ENCODE data around the gene LRRC7.

The LRRC7 gene

DNA sequence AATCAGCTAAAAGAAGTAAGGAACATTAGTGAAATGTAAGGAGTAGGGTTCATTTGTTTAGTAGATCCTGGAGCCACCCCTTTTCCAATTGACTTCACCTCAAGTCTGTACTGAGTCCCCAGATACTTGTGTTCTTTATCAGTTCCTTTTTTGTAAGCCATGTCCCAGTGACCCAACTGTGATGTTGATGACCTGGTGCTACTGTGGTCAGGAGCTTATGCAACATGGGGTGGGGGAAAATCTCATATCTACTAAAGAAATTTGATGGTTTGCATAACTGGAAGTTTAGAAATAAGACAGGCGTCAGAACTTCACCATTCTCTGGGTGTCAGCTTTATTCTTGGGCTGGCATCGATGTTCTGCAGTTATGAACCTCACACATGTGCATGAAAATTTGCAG is 120.5 kb downstream of the LRRC7 start:
- H3K4me3 ChIP-seq (ENCODE audit: low read length) = no peak overlapping the region
- DNase-seq (ENCODE audit: low read depth) = no peak
- TF ChIP-seq, protein P1, sequence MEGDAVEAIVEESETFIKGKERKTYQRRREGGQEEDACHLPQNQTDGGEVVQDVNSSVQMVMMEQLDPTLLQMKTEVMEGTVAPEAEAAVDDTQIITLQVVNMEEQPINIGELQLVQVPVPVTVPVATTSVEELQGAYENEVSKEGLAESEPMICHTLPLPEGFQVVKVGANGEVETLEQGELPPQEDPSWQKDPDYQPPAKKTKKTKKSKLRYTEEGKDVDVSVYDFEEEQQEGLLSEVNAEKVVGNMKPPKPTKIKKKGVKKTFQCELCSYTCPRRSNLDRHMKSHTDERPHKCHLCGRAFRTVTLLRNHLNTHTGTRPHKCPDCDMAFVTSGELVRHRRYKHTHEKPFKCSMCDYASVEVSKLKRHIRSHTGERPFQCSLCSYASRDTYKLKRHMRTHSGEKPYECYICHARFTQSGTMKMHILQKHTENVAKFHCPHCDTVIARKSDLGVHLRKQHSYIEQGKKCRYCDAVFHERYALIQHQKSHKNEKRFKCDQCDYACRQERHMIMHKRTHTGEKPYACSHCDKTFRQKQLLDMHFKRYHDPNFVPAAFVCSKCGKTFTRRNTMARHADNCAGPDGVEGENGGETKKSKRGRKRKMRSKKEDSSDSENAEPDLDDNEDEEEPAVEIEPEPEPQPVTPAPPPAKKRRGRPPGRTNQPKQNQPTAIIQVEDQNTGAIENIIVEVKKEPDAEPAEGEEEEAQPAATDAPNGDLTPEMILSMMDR (conservative IDR thresholded peaks at IDR 0.05; ENCODE audit: low read length) = no peak

DNA sequence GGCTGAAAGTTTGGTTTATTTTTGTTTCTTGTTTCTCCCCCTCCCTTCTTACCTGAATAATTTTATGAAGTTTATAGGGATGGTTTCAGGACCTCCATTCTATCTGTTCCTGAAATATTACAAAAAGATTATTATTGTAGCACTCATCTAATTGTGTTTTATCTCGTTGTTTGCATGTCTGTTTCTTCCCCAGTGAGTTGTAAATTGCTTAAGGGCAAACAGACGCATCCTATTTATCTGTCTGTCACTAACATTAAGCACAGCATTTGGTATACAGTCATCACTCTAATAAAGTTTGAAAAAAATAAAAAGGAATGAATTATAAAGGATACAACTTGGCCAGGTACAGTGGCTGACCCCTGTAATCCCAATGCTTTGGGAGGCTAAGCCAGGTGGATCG is 123.5 kb downstream of the LRRC7 start:
- TF ChIP-seq, protein P1 (conservative IDR thresholded peaks at IDR 0.05; ENCODE audit: low read length) = no peak
- no peak for DNase-seq (ENCODE audit: low read depth)
- H3K4me3 ChIP-seq (ENCODE audit: low read length) = no peak overlapping the region

DNA sequence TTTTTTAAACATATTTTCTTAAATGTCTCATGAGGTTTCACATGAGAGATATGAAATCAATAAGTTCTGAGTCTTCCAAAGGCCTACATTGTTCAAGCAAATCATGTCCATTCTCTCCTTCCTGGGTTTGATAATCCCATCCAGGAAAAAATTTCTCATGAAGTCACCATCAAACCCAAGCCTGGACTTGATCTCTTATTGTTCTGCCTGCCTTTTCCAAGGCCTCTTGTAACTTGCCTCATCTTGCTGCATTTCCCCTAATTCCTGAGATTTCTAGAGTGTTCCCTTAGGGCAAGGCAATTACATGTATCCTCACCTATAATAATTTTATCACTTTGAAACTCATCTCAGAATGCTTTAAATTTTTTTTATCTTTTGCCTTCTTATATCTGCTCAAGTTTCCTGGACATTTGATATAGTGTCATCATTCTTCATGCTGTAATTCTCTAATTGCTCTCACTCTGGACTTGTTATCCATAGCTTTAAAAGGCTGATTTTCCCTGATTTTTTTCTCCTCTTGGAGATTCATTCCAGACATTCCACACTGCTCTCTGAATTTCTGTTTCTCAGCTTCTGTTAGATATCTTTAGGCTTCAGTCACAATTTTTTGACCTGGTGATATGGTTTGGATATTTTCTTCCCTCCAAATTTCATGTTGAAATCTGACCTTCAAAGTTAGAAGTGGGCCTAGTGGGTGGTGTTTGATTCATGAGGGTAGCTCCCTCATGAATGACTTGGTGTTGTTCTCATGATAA is 126.4 kb downstream of the LRRC7 start:
- no peak overlapping the region for H3K4me3 ChIP-seq (ENCODE audit: low read length)
- TF ChIP-seq, protein P1 (conservative IDR thresholded peaks at IDR 0.05; ENCODE audit: low read length) = no peak
- no peak for DNase-seq (ENCODE audit: low read depth)

DNA sequence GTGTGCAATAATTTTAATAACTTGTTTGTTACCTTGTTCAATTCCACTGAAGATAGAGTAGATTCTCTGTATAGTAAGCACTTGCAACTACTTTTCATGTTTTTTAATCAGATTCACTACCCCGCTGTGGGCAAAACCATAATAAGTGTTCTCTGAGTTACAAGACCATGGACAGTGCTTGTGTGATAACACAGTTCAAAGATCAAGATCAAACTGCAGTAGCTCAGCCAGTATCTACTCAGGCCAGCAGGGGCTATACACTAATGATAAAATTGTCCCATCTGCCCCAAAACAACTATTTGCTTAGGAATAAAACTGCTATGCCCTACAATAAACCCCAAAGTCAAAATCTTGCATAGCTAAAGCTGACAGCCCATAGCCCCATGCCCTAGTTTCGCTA is 129.6 kb downstream of the LRRC7 start:
- no peak for DNase-seq (ENCODE audit: low read depth)
- H3K4me3 ChIP-seq (ENCODE audit: low read length) = no peak overlapping the region
- TF ChIP-seq, protein P1 (conservative IDR thresholded peaks at IDR 0.05; ENCODE audit: low read length) = no peak

DNA sequence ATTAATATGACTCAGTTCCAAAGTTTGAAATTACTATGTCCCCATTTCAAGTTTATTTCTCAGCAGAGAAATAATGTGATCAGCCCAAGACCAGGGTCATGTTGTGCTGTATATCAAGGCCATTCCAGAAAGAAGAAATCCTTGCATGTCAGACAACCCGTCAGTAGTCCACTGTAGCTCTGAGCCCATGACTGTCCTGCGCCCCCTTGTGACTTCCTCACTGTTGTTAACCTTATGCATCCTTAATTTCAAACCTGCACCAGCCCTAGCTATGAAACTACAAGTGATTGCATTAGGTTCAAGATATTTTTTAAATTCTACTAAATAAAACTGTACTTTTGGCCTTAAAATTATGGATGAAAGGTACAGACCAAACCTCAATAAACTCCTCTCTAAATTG is 133.0 kb downstream of the LRRC7 start:
- H3K4me3 ChIP-seq (ENCODE audit: low read length) = no peak overlapping the region
- DNase-seq (ENCODE audit: low read depth) = peak; percentile 9
- TF ChIP-seq, protein P1 (conservative IDR thresholded peaks at IDR 0.05; ENCODE audit: low read length) = peak; percentile 51

DNA sequence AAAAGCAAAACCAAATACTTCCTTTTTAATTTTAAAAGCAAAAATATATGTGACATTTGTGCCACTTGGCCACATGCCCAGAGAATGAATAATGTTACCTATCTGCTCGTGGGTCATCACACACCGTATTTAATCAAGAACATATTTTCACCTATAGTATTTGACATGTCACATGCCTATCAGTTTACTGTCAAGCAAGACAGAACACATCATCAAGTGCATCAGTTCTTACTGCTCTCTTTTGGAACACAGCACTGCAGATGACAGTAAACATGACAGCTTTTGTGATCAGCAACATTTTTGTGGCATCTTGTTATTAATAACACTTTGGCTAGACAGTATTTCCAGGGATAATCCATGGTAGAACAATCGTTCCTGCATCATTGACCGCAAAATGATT is 134.4 kb downstream of the LRRC7 start:
- no peak for DNase-seq (ENCODE audit: low read depth)
- H3K4me3 ChIP-seq (ENCODE audit: low read length) = no peak overlapping the region

DNA sequence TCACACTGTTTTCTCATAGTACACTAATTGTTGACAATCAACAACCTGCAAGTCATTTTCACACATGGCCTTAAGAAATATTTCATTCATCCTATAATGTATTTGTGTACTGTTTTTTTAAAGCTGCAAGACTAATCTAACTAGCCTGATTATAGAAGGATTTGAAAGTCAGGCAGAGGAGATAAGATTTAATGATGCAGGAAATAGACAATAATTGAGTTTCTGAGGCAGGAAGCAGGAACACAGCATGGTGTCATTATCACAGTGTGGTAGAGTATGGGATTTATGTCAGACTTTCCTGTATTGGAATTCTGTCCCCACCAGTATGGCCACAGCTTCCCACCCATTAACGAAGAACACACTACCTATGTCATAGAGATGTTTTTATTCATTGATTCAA is 138.8 kb downstream of the LRRC7 start:
- TF ChIP-seq, protein P1 (conservative IDR thresholded peaks at IDR 0.05; ENCODE audit: low read length) = no peak
- H3K4me3 ChIP-seq (ENCODE audit: low read length) = no peak overlapping the region
- no peak for DNase-seq (ENCODE audit: low read depth)

More for the DNA sequence above, 134.4 kb downstream of the LRRC7 start:
- TF ChIP-seq, protein P1 (conservative IDR thresholded peaks at IDR 0.05; ENCODE audit: low read length) = no peak
